ENCODE results near the gene SCYGR1.
"Not testable (repeated sequence)": the region's sequence is repeated elsewhere in the genome, so short reads cannot be mapped to it uniquely, and the experiment has no call there.

The SCYGR1 gene

GRCh38 chr2:227402321-227402720 lies 14.6 kb upstream of the SCYGR1 start:
- DNase-seq = no peak

GRCh38 chr2:227401550-227401949 lies 13.8 kb upstream of the SCYGR1 start:
- DNase-seq = no peak

DNA sequence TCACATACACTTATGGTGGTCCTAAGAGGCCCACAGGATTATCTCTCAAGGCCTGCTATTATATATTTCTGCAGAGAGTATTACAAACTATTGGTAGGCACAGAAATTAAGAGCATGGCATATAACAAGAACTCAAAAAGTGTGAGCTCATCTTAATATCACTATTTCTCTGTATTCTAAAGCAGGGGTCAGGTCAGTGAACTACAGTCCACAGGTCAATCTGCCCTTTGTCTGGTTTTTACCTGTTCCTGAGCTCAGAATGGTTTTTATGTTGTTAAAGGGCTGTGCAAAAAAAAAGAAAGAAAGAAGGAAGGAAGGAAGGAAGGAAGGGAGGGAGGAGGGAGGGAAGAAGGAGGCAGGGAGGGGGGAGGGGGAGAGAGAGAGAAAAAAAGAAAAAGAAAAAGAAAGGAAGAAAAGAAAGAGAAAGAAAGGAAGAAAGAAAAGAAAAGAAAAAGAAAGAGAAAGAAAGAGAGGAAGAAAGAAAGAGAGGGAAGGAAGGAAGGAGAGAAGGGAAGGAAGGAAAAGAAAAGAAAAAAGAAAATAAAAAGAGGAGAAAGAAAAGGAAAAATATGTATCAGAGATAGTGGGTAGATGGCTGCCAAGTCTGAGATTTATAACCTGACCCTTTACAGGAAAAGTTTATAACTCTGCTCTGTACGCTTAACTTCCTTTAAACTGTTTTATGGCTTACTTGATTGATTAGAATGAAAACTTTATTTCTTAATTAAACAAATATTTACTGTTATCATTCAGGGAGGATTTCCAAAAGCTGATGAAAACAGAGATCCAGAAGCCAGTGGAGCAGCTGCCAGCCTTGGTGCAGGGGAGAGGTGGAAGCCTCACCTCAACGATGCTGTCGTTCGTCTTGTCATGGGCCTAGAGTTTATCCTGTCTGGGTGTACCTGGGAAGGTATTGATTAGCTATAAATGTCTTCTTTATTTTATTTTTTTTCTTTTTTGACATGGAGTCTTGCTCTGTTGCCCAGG lies 11.2 kb upstream of the SCYGR1 start:
- DNase-seq = no peak

- DNase-seq = no peak
Measured at GRCh38 chr2:227397562-227397961, 9.8 kb upstream of the SCYGR1 start.

- DNase-seq = no peak
Measured at GRCh38 chr2:227395556-227395955, 7.8 kb upstream of the SCYGR1 start.

- DNase-seq = no peak
Measured at GRCh38 chr2:227394401-227394800, 6.7 kb upstream of the SCYGR1 start.

DNA sequence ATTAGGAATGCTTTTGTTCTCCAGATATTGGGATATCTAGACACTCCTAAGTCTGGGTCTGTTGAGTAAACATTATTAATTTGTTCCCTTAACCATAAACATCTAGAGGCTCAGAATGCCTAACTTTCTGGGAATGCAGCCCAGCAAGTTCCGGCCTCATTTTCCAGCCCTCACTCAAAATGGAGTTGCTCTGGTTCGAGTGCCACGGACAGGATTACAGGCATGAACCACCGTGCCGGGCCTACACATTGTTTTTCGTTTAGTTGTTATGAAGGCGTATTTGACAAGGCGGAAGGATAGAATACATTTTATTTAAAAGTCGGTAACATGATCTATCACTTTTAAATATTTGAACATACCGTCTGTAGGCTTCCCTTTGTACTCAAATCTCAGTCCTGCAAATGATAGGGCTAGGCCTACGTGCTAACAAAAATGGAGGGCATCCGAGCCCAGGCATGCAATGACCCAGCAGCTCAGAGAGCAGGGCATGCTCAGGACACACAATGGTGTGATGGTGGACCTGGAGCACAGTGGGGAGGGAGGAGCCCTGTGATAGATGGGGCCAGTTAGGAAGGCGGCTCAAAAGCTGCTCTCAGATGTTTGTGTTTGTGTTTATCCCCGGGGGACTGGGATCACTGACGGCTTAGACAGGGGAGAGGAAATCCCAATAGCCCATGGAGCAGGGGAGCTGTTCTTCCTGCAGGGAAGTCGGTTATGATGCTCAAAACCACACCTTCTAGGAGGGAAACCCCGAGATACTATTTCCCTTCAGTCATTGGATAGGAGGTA lies 2.9 kb upstream of the SCYGR1 start:
- DNase-seq = no peak

- no peak for DNase-seq
Measured at GRCh38 chr2:227389661-227390060, 1.9 kb upstream of the SCYGR1 start.

GRCh38 chr2:227389231-227389630 lies 1.5 kb upstream of the SCYGR1 start:
- DNase-seq = no peak

GRCh38 chr2:227388537-227389011 lies 825 bp upstream of the SCYGR1 start:
- DNase-seq = no peak

- DNase-seq = no peak
Measured at GRCh38 chr2:227386630-227387029, 1.1 kb downstream of the SCYGR1 start.

GRCh38 chr2:227383686-227384085 lies 4.1 kb downstream of the SCYGR1 start:
- DNase-seq = no peak

GRCh38 chr2:227382241-227382835 lies 5.4 kb downstream of the SCYGR1 start:
- DNase-seq = not testable (repeated sequence)

GRCh38 chr2:227379095-227379494 lies 8.7 kb downstream of the SCYGR1 start, which contains the start of gene TM4SF20:
TSS of gene TM4SF20 (minus strand) at chr2:227379306. CDS start at chr2:227379268, 38 bp downstream.
- DNase-seq = no peak

- no peak for DNase-seq
Measured at GRCh38 chr2:227378371-227378782, 9.4 kb downstream of the SCYGR1 start.

- no peak for DNase-seq
Measured at GRCh38 chr2:227377467-227378351, 10.0 kb downstream of the SCYGR1 start.

DNA sequence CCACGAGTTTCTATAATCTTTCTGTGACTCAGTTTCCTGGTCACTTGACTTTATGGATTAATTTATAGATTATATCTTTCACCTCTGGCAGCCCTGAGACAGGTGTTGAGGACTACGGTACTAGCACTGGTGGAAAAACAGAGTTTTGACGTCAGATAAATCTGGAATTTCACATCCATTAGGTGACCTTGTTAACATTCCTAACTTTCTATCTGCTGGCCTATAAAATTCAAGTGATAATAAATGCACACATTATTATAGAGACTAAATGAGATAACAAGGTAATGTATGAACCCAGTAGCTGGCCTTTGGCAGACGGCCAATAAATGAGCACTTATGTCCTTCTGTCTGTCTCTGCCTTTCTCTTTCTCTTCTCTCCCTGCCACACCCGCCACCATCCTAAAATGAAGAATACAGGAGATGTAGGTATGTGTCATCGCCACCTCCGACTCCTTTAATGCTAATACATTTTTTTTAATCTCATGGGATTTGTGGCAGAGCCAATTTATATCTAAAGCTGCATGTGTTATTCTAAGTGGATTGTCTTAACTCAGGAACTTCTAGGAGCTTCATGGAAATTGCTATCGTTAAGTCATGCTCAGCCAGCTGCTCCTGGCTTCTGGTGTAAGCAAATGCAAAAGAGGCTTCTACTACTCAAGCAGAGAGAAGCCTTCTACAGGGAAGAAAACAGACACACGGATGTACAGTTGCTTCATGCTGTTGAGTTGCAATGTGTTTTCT lies 10.9 kb downstream of the SCYGR1 start:
- DNase-seq = no peak

GRCh38 chr2:227374158-227374557 lies 13.6 kb downstream of the SCYGR1 start:
- peak; percentile 23 to 25 for DNase-seq

GRCh38 chr2:227373389-227373788 lies 14.4 kb downstream of the SCYGR1 start:
- DNase-seq = no peak

- no peak for DNase-seq
Measured at GRCh38 chr2:227370791-227371312, 16.9 kb downstream of the SCYGR1 start.

DNA sequence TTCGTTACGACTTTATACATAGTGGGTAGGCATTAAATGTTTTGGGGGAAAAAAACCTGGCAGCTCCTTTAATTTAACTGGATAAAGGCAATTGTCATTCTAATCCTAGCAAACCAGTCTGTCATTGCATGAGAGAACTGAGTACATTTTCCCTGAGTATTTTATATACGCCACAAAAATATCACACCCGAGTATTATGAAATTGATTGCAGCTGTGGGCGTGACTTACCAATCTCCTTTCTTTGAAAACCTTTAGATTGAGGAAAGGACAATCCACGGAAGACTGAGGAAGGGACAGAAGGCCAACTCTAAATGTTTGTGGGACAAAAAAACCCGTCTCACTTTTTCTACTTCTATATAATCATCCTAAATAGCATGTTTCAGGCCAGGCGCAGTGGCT lies 17.7 kb downstream of the SCYGR1 start:
- DNase-seq = no peak

Data from stimulated activated CD4-positive, alpha-beta T cell treated with anti-CD3 and anti-CD28 coated beads, Interleukin-2, amount 100 ng/mL, for 48 hours (primary cell).